Ishikawa (cell line): ENCODE data around the gene RBM34.

ENCODE experiments used
- CEBPB ChIP-seq: IDR thresholded peaks from 2 replicates; pipeline ENCODE4 v1.6.1; 2012
- CREB1 ChIP-seq: IDR thresholded peaks from 2 replicates; pipeline ENCODE4 v1.6.1; 2012; ENCODE audit warnings: low read depth
- EGR1 ChIP-seq: IDR thresholded peaks from 2 replicates; pipeline ENCODE4 v1.6.1; 2012
- EP300 ChIP-seq: IDR thresholded peaks from 2 replicates; pipeline ENCODE4 v1.6.1; 2012; ENCODE audit warnings: borderline replicate concordance
- FOXM1 ChIP-seq: IDR thresholded peaks from 2 replicates; pipeline ENCODE4 v1.6.1; 2012; ENCODE audit warnings: low read depth, borderline replicate concordance
- MAX ChIP-seq: IDR thresholded peaks from 2 replicates; pipeline ENCODE4 v1.6.1; 2012
- NFIC ChIP-seq: IDR thresholded peaks from 2 replicates; pipeline ENCODE4 v1.6.1; 2012
- RAD21 ChIP-seq: IDR thresholded peaks from 2 replicates; pipeline ENCODE4 v1.6.1; 2012; ENCODE audit warnings: low read depth
- REST ChIP-seq: IDR thresholded peaks from 2 replicates; pipeline ENCODE4 v1.6.1; 2012; ENCODE audit warnings: low read depth, mild to moderate bottlenecking
- TAF1 ChIP-seq: IDR thresholded peaks from 2 replicates; pipeline ENCODE4 v1.6.1; 2012; ENCODE audit warnings: low read depth, mild to moderate bottlenecking
- TCF12 ChIP-seq: IDR thresholded peaks from 2 replicates; pipeline ENCODE4 v1.6.1; 2012; ENCODE audit warnings: low read depth
- TEAD4 ChIP-seq: IDR thresholded peaks from 2 replicates; pipeline ENCODE4 v1.6.1; 2012
- USF1 ChIP-seq: IDR thresholded peaks from 2 replicates; pipeline ENCODE4 v1.6.1; 2012
- YY1 ChIP-seq: IDR thresholded peaks from 2 replicates; pipeline ENCODE4 v1.6.1; 2012; ENCODE audit warnings: low read depth
- ZBTB7A ChIP-seq: IDR thresholded peaks from 2 replicates; pipeline ENCODE4 v1.6.1; 2012; ENCODE audit warnings: low read depth

RBM34 gene

GRCh38 chr1:235156740-235157139 lies 4.3 kb downstream of the RBM34 start:
- TF ChIP-seq EP300 (no peak), MAX (no peak), REST (no peak), USF1 (no peak), TCF12 (no peak), YY1 (no peak), CREB1 (no peak), CEBPB (no peak), TAF1 (no peak), RAD21 (no peak), NFIC (no peak), ZBTB7A (no peak), EGR1 (no peak), FOXM1 (no peak), TEAD4 (no peak)

GRCh38 chr1:235156265-235156664 lies 4.8 kb downstream of the RBM34 start:
- TF ChIP-seq EGR1 (no peak), CREB1 (no peak), TCF12 (no peak), NFIC (no peak), TAF1 (no peak), CEBPB (no peak), EP300 (no peak), ZBTB7A (no peak), RAD21 (no peak), USF1 (no peak), FOXM1 (no peak), MAX (no peak)

- no peak for TF ChIP-seq FOXM1
Observed at GRCh38 chr1:235152235-235152634, 8.8 kb downstream of the RBM34 start.

GRCh38 chr1:235151033-235151432 lies 10.0 kb downstream of the RBM34 start:
- no peak for TF ChIP-seq CEBPB
- TF ChIP-seq TCF12: no peak
- TF ChIP-seq RAD21: no peak
- TF ChIP-seq TAF1: no peak
- no peak for TF ChIP-seq USF1
- no peak for TF ChIP-seq TEAD4
- TF ChIP-seq NFIC: no peak
- TF ChIP-seq MAX: no peak
- no peak for TF ChIP-seq EGR1
- no peak for TF ChIP-seq YY1
- TF ChIP-seq EP300: no peak
- TF ChIP-seq REST: no peak
- no peak for TF ChIP-seq FOXM1
- no peak for TF ChIP-seq ZBTB7A
- no peak for TF ChIP-seq CREB1

- no peak for TF ChIP-seq CREB1
Observed at GRCh38 chr1:235149824-235150223, 11.2 kb downstream of the RBM34 start.

- TF ChIP-seq CREB1: no peak
- TF ChIP-seq TAF1: no peak
- no peak for TF ChIP-seq REST
- no peak for TF ChIP-seq TCF12
- TF ChIP-seq FOXM1: no peak
- no peak for TF ChIP-seq RAD21
- no peak for TF ChIP-seq EGR1
- no peak for TF ChIP-seq USF1
- TF ChIP-seq TEAD4: no peak
- no peak for TF ChIP-seq CEBPB
- TF ChIP-seq YY1: no peak
- TF ChIP-seq NFIC: no peak
- TF ChIP-seq ZBTB7A: no peak
Observed at GRCh38 chr1:235147269-235147668, 13.8 kb downstream of the RBM34 start.
